ENCODE results near the gene CCDC112. TPM values are rescaled to one million over a fixed set of nuclear protein-coding genes. Genes with fewer than 3 reads are reported as not detected.
"Not testable (repeated sequence)": the region's sequence is repeated elsewhere in the genome, so short reads cannot be mapped to it uniquely, and the experiment has no call there.

The CCDC112 gene
- total RNA-seq, 2 experiments from 2014 or later: 9.7 to 15.8 TPM

- CTCF ChIA-PET (ENCODE audit: unreplicated experiment): no interaction called here
- POLR2A ChIA-PET: interaction anchor here (0.5 kb wide), 1 partner anchor 88 kb away, joined by 3 read pairs; no protein-coding TSS in a partner anchor
- no TSS peak for BruUV-seq (replicated peaks)
Measured at GRCh38 chr5:115257981-115258380, 38.5 kb downstream of the CCDC112 start.

GRCh38 chr5:115249379-115249778 lies 47.1 kb downstream of the CCDC112 start:
- H3K9me2 ChIP-seq (ENCODE audit: insufficient read depth, low read length); H3K4me1 ChIP-seq (ENCODE audit: insufficient read depth, low read length, poor library complexity, severe bottlenecking); H3K4me3 ChIP-seq (ENCODE audit: low read depth, low read length, poor library complexity, severe bottlenecking); CTCF ChIA-PET (ENCODE audit: unreplicated experiment); H3K27ac ChIP-seq (ENCODE audit: low read depth, low read length, poor library complexity, severe bottlenecking); DNase-seq (ENCODE audit: low spot score); BruUV-seq (replicated peaks); intact Hi-C loops (cut with micrococcal nuclease; ENCODE audit: unreplicated experiment); H3K9me3 ChIP-seq (ENCODE audit: low read length); H4K20me1 ChIP-seq (ENCODE audit: insufficient read depth, low read length); H2AFZ ChIP-seq (ENCODE audit: low read length); H3K4me2 ChIP-seq (ENCODE audit: low read length): not testable (repeated sequence)
- POLR2A ChIA-PET: interaction anchor here (0.6 to 1.7 kb wide), 2 partner anchors 11 to 34 kb away, joined by 3 to 8 read pairs; no protein-coding TSS in a partner anchor
- Histone ChIP-seq H3K79me2 (ENCODE audit: insufficient read depth, low read depth, low read length) (peaks cover 69% of the 10 kb centered on the region), H3K36me3 (ENCODE audit: insufficient read depth, low read length) (peaks cover 53% of the 10 kb centered on the region)

More at GRCh38 chr5:115257981-115258380, 38.5 kb downstream of the CCDC112 start:
- Histone ChIP-seq H3K4me1 (ENCODE audit: insufficient read depth, low read length, poor library complexity, severe bottlenecking) (peaks cover 20% of the 10 kb centered on the region), H3K27ac (ENCODE audit: low read depth, low read length, poor library complexity, severe bottlenecking) (no peak overlapping the region), H2AFZ (ENCODE audit: low read length) (no peak overlapping the region), H3K79me2 (ENCODE audit: insufficient read depth, low read depth, low read length) (peaks cover 90% of the 10 kb centered on the region), H3K4me2 (ENCODE audit: low read length) (no peak overlapping the region), H3K4me3 (ENCODE audit: low read depth, low read length, poor library complexity, severe bottlenecking) (no peak overlapping the region), H3K36me3 (ENCODE audit: insufficient read depth, low read length) (peaks cover 54% of the 10 kb centered on the region), H3K9me2 (ENCODE audit: insufficient read depth, low read length) (no peaks in the 10 kb centered on the region), H4K20me1 (ENCODE audit: insufficient read depth, low read length) (peaks cover 12% of the 10 kb centered on the region; the same call in 1 of the 2 replicates), H3K9me3 (ENCODE audit: low read length) (no peaks in the 10 kb centered on the region; the same call in 1 of the 2 replicates)
- intact Hi-C loops (cut with micrococcal nuclease; ENCODE audit: unreplicated experiment): no loop called here
- no peak for TF ChIP-seq CTCF (conservative IDR thresholded peaks at IDR 0.05; ENCODE audit: low read length)
- TF ChIP-seq EZH2phosphoT487 (IDR thresholded peaks at IDR 0.05; ENCODE audit: borderline replicate concordance, low read depth, low read length): no peak
- no peak for DNase-seq (ENCODE audit: low spot score)

- Histone ChIP-seq H3K27ac (ENCODE audit: low read depth, low read length, poor library complexity, severe bottlenecking) (no peak overlapping the region), H3K9me3 (ENCODE audit: low read length) (no peaks in the 10 kb centered on the region), H3K9me2 (ENCODE audit: insufficient read depth, low read length) (no peaks in the 10 kb centered on the region), H3K4me1 (ENCODE audit: insufficient read depth, low read length, poor library complexity, severe bottlenecking) (no peaks in the 10 kb centered on the region), H3K4me3 (ENCODE audit: low read depth, low read length, poor library complexity, severe bottlenecking) (no peak overlapping the region), H4K20me1 (ENCODE audit: insufficient read depth, low read length) (peaks cover 5% of the 10 kb centered on the region; the same call in 1 of the 2 replicates), H3K4me2 (ENCODE audit: low read length) (no peak overlapping the region), H3K79me2 (ENCODE audit: insufficient read depth, low read depth, low read length) (peaks cover 40% of the 10 kb centered on the region; the same call in 1 of the 2 replicates), H3K36me3 (ENCODE audit: insufficient read depth, low read length) (peaks cover 27% of the 10 kb centered on the region), H2AFZ (ENCODE audit: low read length) (no peak overlapping the region)
- POLR2A ChIA-PET: interaction anchor here (0.7 to 1.2 kb wide), 2 partner anchors 17 to 150 kb away, joined by 3 to 4 read pairs; no protein-coding TSS in a partner anchor
- TF ChIP-seq CTCF (conservative IDR thresholded peaks at IDR 0.05; ENCODE audit: low read length) (peak; percentile 91), EZH2phosphoT487 (IDR thresholded peaks at IDR 0.05; ENCODE audit: borderline replicate concordance, low read depth, low read length) (no peak)
- CTCF ChIA-PET (ENCODE audit: unreplicated experiment): interaction anchor here (1.3 kb wide), 1 partner anchor 149 kb away, joined by 5 read pairs; no protein-coding TSS in a partner anchor
- intact Hi-C loops (cut with micrococcal nuclease; ENCODE audit: unreplicated experiment): loop anchor here (1.0 kb wide), 1 partner anchor 148 kb away; no protein-coding TSS in a partner anchor
- DNase-seq (ENCODE audit: low spot score): peak; percentile 61
- no TSS peak for BruUV-seq (replicated peaks)
Measured at GRCh38 chr5:115246361-115246991, 50.0 kb downstream of the CCDC112 start.
